HFFc6 (cell line): Measurements from ENCODE around the gene ACSS2. TPM values are rescaled to one million over a fixed set of nuclear protein-coding genes. Genes with fewer than 3 reads are reported as not detected.

ENCODE experiments used
- DNase-seq: peaks from one replicate; pipeline ENCODE4 v3.0.0-alpha.2; 2018
- H3K27ac Mint-ChIP-seq: 2 replicates; pipeline ENCODE4 v1.8.0; 2020; ENCODE audit warnings: mild to moderate bottlenecking, mixed read lengths
- H3K27me3 Mint-ChIP-seq: 2 replicates; pipeline ENCODE4 v1.8.0; 2021; ENCODE audit warnings: mild to moderate bottlenecking, moderate library complexity, mixed read lengths; ENCODE audit not compliant: insufficient read depth
- H3K36me3 Mint-ChIP-seq: 2 replicates; pipeline ENCODE4 v1.8.0; 2021; ENCODE audit warnings: low read depth, mixed read lengths
- H3K4me1 Mint-ChIP-seq: 2 replicates; pipeline ENCODE4 v1.8.0; 2020; ENCODE audit warnings: low read depth, mixed read lengths
- H3K4me3 Mint-ChIP-seq: 2 replicates; pipeline ENCODE4 v1.8.0; 2020; ENCODE audit warnings: mild to moderate bottlenecking, moderate library complexity, mixed read lengths
- H3K9me3 Mint-ChIP-seq: 2 replicates; pipeline ENCODE4 v1.8.0; 2020; ENCODE audit warnings: mild to moderate bottlenecking, mixed read lengths
- CTCF ChIP-seq: fragments of 200-600 bp; sonication (generic); IDR thresholded peaks from 2 replicates; pipeline ENCODE4 v1.5.0; 2021; ENCODE audit warnings: antibody characterized with exemption, mild to moderate bottlenecking
- total RNA-seq, 6 experiments: library from RNA; stranded (reverse); fragmentation: NEBNext Ultra II Directional; extraction: Animal tissue kit (Norgen Biotek cat#: 25700); gene quantifications; 2 replicates in 1 of 6; 3 replicates in 5 of 6; pipeline ENCODE4 v1.2.3, GENCODE V29; 2021

The ACSS2 gene
- total RNA-seq, 6 experiments from 2014 or later = 13.2 to 18.0 (median 15.5) TPM

GRCh38 chr20:34907616-34908469 lies 31.4 kb downstream of the ACSS2 start:
- no peak for TF ChIP-seq CTCF
- DNase-seq = peak; percentile 91
- H3K4me3 Mint-ChIP-seq = peak overlapping the region; percentile 53
- peak overlapping the region; percentile 88 for H3K27ac Mint-ChIP-seq
- H3K36me3 Mint-ChIP-seq = peaks cover 5% of the 10 kb centered on the region; the same call in 1 of the 2 replicates
- peaks cover 24% of the 10 kb centered on the region for H3K4me1 Mint-ChIP-seq
- H3K9me3 Mint-ChIP-seq = no peaks in the 10 kb centered on the region
- H3K27me3 Mint-ChIP-seq = no peaks in the 10 kb centered on the region

GRCh38 chr20:34915131-34915530 lies 38.7 kb downstream of the ACSS2 start:
- no peak for TF ChIP-seq CTCF
- no peak overlapping the region for H3K27ac Mint-ChIP-seq
- H3K4me3 Mint-ChIP-seq = no peak overlapping the region
- peaks cover 1% of the 10 kb centered on the region; the same call in 1 of the 2 replicates for H3K27me3 Mint-ChIP-seq
- no peaks in the 10 kb centered on the region for H3K4me1 Mint-ChIP-seq
- DNase-seq = no peak
- no peaks in the 10 kb centered on the region for H3K9me3 Mint-ChIP-seq
- peaks cover 9% of the 10 kb centered on the region for H3K36me3 Mint-ChIP-seq

GRCh38 chr20:34915749-34916455 lies 39.5 kb downstream of the ACSS2 start:
- DNase-seq = no peak
- H3K4me3 Mint-ChIP-seq = no peak overlapping the region
- TF ChIP-seq CTCF = no peak
- H3K9me3 Mint-ChIP-seq = no peaks in the 10 kb centered on the region
- peaks cover 1% of the 10 kb centered on the region; the same call in 1 of the 2 replicates for H3K27me3 Mint-ChIP-seq
- H3K36me3 Mint-ChIP-seq = peaks cover 15% of the 10 kb centered on the region
- no peaks in the 10 kb centered on the region for H3K4me1 Mint-ChIP-seq
- no peak overlapping the region for H3K27ac Mint-ChIP-seq

GRCh38 chr20:34916774-34917354 lies 40.5 kb downstream of the ACSS2 start:
- DNase-seq = no peak
- peaks cover 15% of the 10 kb centered on the region for H3K36me3 Mint-ChIP-seq
- TF ChIP-seq CTCF = no peak
- peaks cover 1% of the 10 kb centered on the region; the same call in 1 of the 2 replicates for H3K27me3 Mint-ChIP-seq
- no peak overlapping the region for H3K4me3 Mint-ChIP-seq
- H3K4me1 Mint-ChIP-seq = no peaks in the 10 kb centered on the region
- no peaks in the 10 kb centered on the region for H3K9me3 Mint-ChIP-seq
- H3K27ac Mint-ChIP-seq = no peak overlapping the region

GRCh38 chr20:34920055-34920454 lies 43.6 kb downstream of the ACSS2 start:
- TF ChIP-seq CTCF = no peak
- Mint-ChIP-seq H3K4me3 (no peak overlapping the region), H3K27ac (no peak overlapping the region), H3K27me3 (peaks cover 1% of the 10 kb centered on the region), H3K9me3 (no peaks in the 10 kb centered on the region), H3K4me1 (no peaks in the 10 kb centered on the region), H3K36me3 (peaks cover 18% of the 10 kb centered on the region)
- DNase-seq = no peak
